Lower leg skin (tissue), 4 donors: ENCODE data around the gene CNPPD1. TPM values are rescaled to one million over a fixed set of nuclear protein-coding genes. Genes with fewer than 3 reads are reported as not detected.

Experiments used
- DNase-seq, 2 donors: peaks; one replicate each; pipeline ENCODE4 v3.0.0-alpha.2; 2019; ENCODE audit warnings: low spot score in 2 of 2
- H3K4me3 ChIP-seq: fragments of 200-600 bp; sonication (generic); 2 replicates; pipeline ENCODE4 v1.5.1; 2017; ENCODE audit warnings: mild to moderate bottlenecking, low read depth; ENCODE audit not compliant: poor library complexity, severe bottlenecking
- POLR2A ChIP-seq, 2 donors: fragments of 450-650 bp; IDR thresholded peaks; one replicate each; pipeline ENCODE4 v1.6.1; 2016 to 2017; ENCODE audit warnings: antibody characterized with exemption in 2 of 2, mild to moderate bottlenecking in 1 of 2, moderate library complexity in 1 of 2
- WGBS, 2 donors: methylation state at CpG; one replicate each; pipeline ENCODE4 v1.1.5; 2018; 5-methylcytosine and 5-hydroxymethylcytosine counted together
- intact Hi-C: fragments of 100-400 bp; cut with DNase I; formaldehyde crosslinking; loops from one replicate; pipeline ENCODE4 v1.15.0; 2023; ENCODE audit warnings: low total_unique reads
- total RNA-seq, 4 donors: library from RNA; depleted of rRNA; stranded (reverse); fragments of >200 nt; gene quantifications; one replicate each; pipeline ENCODE4 v1.1.0, GENCODE V29; 2016
- TF ChIP-seq, protein P1 (sequence below), 3 donors: fragments of 450-650 bp; IDR thresholded peaks; one replicate each; pipeline ENCODE4 v1.5.1; 2016; ENCODE audit warnings: antibody characterized with exemption in 3 of 3, mild to moderate bottlenecking in 3 of 3, moderate library complexity in 2 of 3

Gene CNPPD1
- total RNA-seq, 4 donors from 2014 or later, result 48.0 to 76.7 (median 66.9) TPM

DNA sequence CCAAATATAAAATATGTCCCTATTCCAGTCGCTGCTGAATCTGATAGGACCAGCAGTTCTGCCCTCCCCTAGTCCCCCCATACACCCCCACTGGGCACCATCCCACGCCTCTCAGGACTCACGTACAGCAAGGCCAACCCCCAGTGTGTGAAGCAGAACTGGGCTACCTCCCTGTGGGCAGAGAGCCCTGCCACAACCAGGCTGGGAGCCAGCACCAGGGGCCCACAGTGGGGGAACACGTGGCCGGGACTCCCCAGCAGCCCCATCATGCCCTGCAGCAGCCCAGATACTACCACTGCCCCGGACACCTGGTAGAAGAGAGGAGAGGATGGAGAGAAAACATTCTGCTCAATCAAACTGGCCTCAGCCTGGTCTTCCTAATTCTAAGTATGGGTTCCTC is 8.2 kb downstream of the CNPPD1 start:
- TF ChIP-seq, protein P1, sequence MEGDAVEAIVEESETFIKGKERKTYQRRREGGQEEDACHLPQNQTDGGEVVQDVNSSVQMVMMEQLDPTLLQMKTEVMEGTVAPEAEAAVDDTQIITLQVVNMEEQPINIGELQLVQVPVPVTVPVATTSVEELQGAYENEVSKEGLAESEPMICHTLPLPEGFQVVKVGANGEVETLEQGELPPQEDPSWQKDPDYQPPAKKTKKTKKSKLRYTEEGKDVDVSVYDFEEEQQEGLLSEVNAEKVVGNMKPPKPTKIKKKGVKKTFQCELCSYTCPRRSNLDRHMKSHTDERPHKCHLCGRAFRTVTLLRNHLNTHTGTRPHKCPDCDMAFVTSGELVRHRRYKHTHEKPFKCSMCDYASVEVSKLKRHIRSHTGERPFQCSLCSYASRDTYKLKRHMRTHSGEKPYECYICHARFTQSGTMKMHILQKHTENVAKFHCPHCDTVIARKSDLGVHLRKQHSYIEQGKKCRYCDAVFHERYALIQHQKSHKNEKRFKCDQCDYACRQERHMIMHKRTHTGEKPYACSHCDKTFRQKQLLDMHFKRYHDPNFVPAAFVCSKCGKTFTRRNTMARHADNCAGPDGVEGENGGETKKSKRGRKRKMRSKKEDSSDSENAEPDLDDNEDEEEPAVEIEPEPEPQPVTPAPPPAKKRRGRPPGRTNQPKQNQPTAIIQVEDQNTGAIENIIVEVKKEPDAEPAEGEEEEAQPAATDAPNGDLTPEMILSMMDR (IDR thresholded peaks at IDR 0.05), result no peak
- no peak for TF ChIP-seq POLR2A (IDR thresholded peaks at IDR 0.05)
- intact Hi-C loops, result no loop called here
- DNase-seq, result peak in 1 of 2 donors; percentile 67
- WGBS, 2 donors, result 41 to 55% methylated on average over 6 of the region's 6 CpGs
- H3K4me3 ChIP-seq, result no peak overlapping the region

DNA sequence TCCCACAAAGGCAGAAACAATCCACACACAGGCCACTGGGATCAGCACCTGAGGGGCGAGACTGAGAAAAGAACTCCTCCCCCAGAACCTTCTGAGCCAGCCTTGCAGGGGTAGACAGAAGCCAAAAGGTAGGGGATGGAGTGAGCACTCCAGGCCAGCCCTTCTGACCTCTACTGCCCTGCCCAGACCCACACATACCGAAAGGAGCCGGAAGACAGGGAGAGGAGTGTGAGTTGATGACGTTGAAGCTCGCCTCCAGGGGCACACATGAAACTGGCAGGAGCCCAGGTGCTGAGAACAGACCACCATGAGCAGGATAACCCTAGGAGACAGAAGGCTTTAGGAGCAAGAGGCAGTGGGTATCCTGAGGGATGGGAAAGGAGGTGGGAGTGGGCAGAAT is 8.7 kb downstream of the CNPPD1 start:
- H3K4me3 ChIP-seq, result no peak overlapping the region
- intact Hi-C loops, result no loop called here
- peak in 1 of 2 donors; percentile 57 for DNase-seq
- TF ChIP-seq POLR2A (IDR thresholded peaks at IDR 0.05), result no peak
- TF ChIP-seq, protein P1 (IDR thresholded peaks at IDR 0.05), result no peak
- WGBS, 2 donors, result 63 to 69% methylated on average over 5 of the region's 5 CpGs

DNA sequence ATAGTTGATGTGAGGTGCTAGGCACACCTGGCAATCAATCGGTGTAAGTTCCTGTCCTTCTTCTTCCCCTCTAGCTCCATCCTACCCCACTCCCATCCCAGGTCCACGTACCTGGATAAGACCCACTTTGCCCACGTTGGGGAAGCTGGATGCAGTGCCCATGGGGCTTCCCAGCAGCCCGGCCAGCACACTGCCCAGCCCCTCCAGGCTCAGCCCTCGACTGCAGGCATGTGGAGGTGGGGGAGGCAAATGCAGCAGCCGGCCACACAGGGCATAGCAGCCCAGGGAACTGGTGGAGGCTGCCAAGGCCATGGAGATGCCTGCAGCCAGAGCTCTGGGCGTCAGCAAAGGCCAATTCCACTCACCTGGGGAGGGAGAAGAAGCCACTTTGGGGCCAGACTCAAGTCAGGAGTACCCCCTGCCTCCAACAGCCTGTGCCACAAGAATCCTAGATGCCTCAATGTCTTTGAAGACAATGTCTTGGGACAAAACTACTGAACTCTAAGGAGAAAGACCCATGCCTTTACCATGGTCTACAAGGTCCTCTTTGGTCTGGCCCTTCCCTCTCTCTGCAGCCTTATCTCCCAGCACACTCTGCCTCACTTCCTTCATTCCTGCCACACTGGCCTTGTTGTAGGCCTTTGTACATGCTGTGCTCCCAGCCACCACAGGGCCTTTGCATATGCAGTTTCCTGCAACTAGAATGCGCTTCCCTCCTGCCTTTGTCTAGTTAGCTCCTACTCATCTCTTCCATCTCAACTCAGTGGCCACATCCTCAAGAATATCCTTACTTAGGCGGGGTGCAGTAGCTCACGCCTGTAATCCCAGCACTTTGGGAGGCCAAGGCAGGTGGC is 11.4 kb downstream of the CNPPD1 start:
- TF ChIP-seq, protein P1 (IDR thresholded peaks at IDR 0.05), result no peak
- TF ChIP-seq POLR2A (IDR thresholded peaks at IDR 0.05), result no peak
- 87 to 91% methylated on average over 9 to 10 of the region's 10 CpGs for WGBS, 2 donors
- H3K4me3 ChIP-seq, result no peak overlapping the region
- intact Hi-C loops, result no loop called here
- peak in 1 of 2 donors; percentile 68 for DNase-seq

DNA sequence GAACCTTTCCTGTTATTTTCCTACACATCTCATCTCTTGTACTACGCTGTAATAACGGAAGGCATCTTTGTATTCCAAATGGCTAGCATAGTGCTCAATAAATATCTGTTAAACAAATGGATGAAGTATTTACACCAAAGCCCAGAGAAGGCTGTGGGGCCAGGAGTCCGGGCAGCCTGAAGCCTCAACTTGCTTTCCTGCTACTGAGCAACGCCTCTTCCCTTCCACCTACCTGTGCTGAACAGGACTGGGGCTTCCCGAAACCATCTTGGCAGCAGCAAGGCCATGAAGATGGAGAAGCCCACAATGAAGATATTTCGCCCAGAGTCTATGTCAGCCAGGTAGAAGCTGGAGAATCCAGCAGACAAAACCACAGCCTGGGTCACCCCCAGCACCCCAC is 13.6 kb downstream of the CNPPD1 start:
- WGBS, 2 donors, result 93 to 95% methylated on average over 6 of the region's 6 CpGs
- DNase-seq, result peak in 1 of 2 donors; percentile 37
- no peak overlapping the region for H3K4me3 ChIP-seq
- intact Hi-C loops, result loop anchor here (5.0 kb wide), 1 partner anchor 134 kb away; no protein-coding TSS in a partner anchor
- TF ChIP-seq POLR2A (IDR thresholded peaks at IDR 0.05), result no peak
- TF ChIP-seq, protein P1 (IDR thresholded peaks at IDR 0.05), result no peak

DNA sequence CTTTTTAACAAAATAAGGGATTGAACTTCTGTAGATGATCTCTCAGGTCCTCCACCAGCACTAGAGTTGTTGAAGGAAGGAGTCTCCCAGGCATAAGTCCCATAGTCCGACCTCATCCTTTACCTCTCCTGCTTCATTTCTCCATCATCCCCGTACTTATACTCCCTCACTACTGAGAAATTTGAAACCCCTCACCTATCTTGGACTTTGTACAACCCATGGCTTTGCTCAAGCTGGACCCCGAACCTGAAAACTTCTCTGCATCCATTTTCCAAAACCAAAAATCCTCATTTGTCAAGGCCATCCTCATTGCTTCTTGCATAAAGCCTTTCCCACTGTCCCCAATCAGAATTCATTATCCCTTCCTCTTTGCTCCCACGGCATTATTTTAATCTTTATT is 15.6 kb downstream of the CNPPD1 start:
- WGBS, 2 donors, result 76 to 80% methylated on average over 4 of the region's 4 CpGs
- intact Hi-C loops, result loop anchor here (5.0 kb wide), 1 partner anchor 136 kb away; no protein-coding TSS in a partner anchor
- TF ChIP-seq POLR2A (IDR thresholded peaks at IDR 0.05), result no peak
- TF ChIP-seq, protein P1 (IDR thresholded peaks at IDR 0.05), result no peak
- H3K4me3 ChIP-seq, result no peak overlapping the region
- DNase-seq, result no peak
